Measurements from ENCODE around the gene CES3. TPM values are rescaled to one million over a fixed set of nuclear protein-coding genes. Genes with fewer than 3 reads are reported as not detected.

CES3 gene
- total RNA-seq, 1 donor from 2014 or later: 0.12 TPM

GRCh38 chr16:66915041-66915440 lies 46.0 kb upstream of the CES3 start:
- no peaks in the 10 kb centered on the region for H3K9me3 Mint-ChIP-seq (ENCODE audit: low read depth)
- H3K36me3 Mint-ChIP-seq (ENCODE audit: low read depth): no peaks in the 10 kb centered on the region
- no peak for TF ChIP-seq CTCF (IDR thresholded peaks at IDR 0.05)
- H3K4me3 Mint-ChIP-seq (ENCODE audit: unreplicated experiment): no peak overlapping the region
- no peaks in the 10 kb centered on the region for H3K4me1 Mint-ChIP-seq (ENCODE audit: low read depth)
- peaks cover 19% of the 10 kb centered on the region for H3K27me3 Mint-ChIP-seq (ENCODE audit: low read depth)
- DNase-seq (ENCODE audit: low spot score): no peak
- no peak overlapping the region for H3K27ac Mint-ChIP-seq (ENCODE audit: unreplicated experiment)

- Mint-ChIP-seq H3K27me3 (ENCODE audit: low read depth) (peaks cover 21% of the 10 kb centered on the region), H3K9me3 (ENCODE audit: low read depth) (no peaks in the 10 kb centered on the region), H3K4me1 (ENCODE audit: low read depth) (no peaks in the 10 kb centered on the region), H3K36me3 (ENCODE audit: low read depth) (no peaks in the 10 kb centered on the region), H3K27ac (ENCODE audit: unreplicated experiment) (no peak overlapping the region), H3K4me3 (ENCODE audit: unreplicated experiment) (no peak overlapping the region)
- no peak for TF ChIP-seq CTCF (IDR thresholded peaks at IDR 0.05)
- DNase-seq (ENCODE audit: low spot score): no peak
Observed at GRCh38 chr16:66916518-66916917, 44.5 kb upstream of the CES3 start.

- Mint-ChIP-seq H3K4me1 (ENCODE audit: low read depth) (no peaks in the 10 kb centered on the region), H3K27me3 (ENCODE audit: low read depth) (peaks cover 21% of the 10 kb centered on the region), H3K4me3 (ENCODE audit: unreplicated experiment) (no peak overlapping the region), H3K36me3 (ENCODE audit: low read depth) (no peaks in the 10 kb centered on the region), H3K27ac (ENCODE audit: unreplicated experiment) (no peak overlapping the region), H3K9me3 (ENCODE audit: low read depth) (no peaks in the 10 kb centered on the region)
- no peak for TF ChIP-seq CTCF (IDR thresholded peaks at IDR 0.05)
- DNase-seq (ENCODE audit: low spot score): no peak
Observed at GRCh38 chr16:66917741-66918140, 43.3 kb upstream of the CES3 start.

- peaks cover 6% of the 10 kb centered on the region for H3K4me1 Mint-ChIP-seq (ENCODE audit: low read depth)
- no peaks in the 10 kb centered on the region for H3K36me3 Mint-ChIP-seq (ENCODE audit: low read depth)
- peaks cover 21% of the 10 kb centered on the region for H3K27me3 Mint-ChIP-seq (ENCODE audit: low read depth)
- no peaks in the 10 kb centered on the region for H3K9me3 Mint-ChIP-seq (ENCODE audit: low read depth)
- no peak overlapping the region for H3K4me3 Mint-ChIP-seq (ENCODE audit: unreplicated experiment)
- no peak overlapping the region for H3K27ac Mint-ChIP-seq (ENCODE audit: unreplicated experiment)
- no peak for DNase-seq (ENCODE audit: low spot score)
- no peak for TF ChIP-seq CTCF (IDR thresholded peaks at IDR 0.05)
Observed at GRCh38 chr16:66918355-66918754, 42.7 kb upstream of the CES3 start.

- no peak within 1 kb of the TSS for H3K4me3 Mint-ChIP-seq (ENCODE audit: unreplicated experiment)
- no peak for TF ChIP-seq CTCF (IDR thresholded peaks at IDR 0.05)
- H3K9me3 Mint-ChIP-seq (ENCODE audit: low read depth): no peaks in the 10 kb centered on the region
- no peak within 1 kb of the TSS for H3K27ac Mint-ChIP-seq (ENCODE audit: unreplicated experiment)
- H3K36me3 Mint-ChIP-seq (ENCODE audit: low read depth): no peaks in the 10 kb centered on the region
- DNase-seq (ENCODE audit: low spot score): no peak
- peaks cover 12% of the 10 kb centered on the region for H3K4me1 Mint-ChIP-seq (ENCODE audit: low read depth)
- peaks cover 21% of the 10 kb centered on the region for H3K27me3 Mint-ChIP-seq (ENCODE audit: low read depth)
Observed at GRCh38 chr16:66918803-66919568, 42.1 kb upstream of the CES3 start, which contains the start of gene CDH16. Gene CDH16 (minus strand): TSS chr16:66918885. CDS start chr16:66918065, 820 bp downstream.
